IMR-90 (cell line): ENCODE data around the gene NPL. TPM values are rescaled to one million over a fixed set of nuclear protein-coding genes. Genes with fewer than 3 reads are reported as not detected.

Experiments
- ATAC-seq: fragments of 200-7000 bp; cut with Tn5 transposase; 2 replicates; pipeline ENCODE4 v1.9.1; 2020; ENCODE audit warnings: low read depth, mild to moderate bottlenecking, moderate library complexity
- BruUV-seq: library from RNA; stranded (reverse); fragments of 400-500 nt; replicated peaks from 2 replicates; lab custom pipeline; 2021; lab: Mats Ljungman, UMichigan
- CTCF ChIA-PET: fragments of 300-600 bp; formaldehyde crosslinking; extraction: SDS; loops from one replicate; lab custom pipeline; 2021; ENCODE audit warnings: antibody characterized with exemption; lab: Yijun Ruan, JAX
- POLR2A ChIA-PET: fragments of 300-600 bp; sonication (Branson Sonifier 250); formaldehyde crosslinking; loops from one replicate; lab custom pipeline; 2022; ENCODE audit warnings: antibody characterized with exemption; ENCODE audit not compliant: unreplicated experiment; lab: Charles Lee
- DNase-seq: peaks from one replicate; pipeline ENCODE4 v3.0.0; 2013
- H2AFZ ChIP-seq: replicated peaks from 2 replicates; pipeline ENCODE3; 2013; ENCODE audit warnings: low read length, mild to moderate bottlenecking; ENCODE audit not compliant: poor library complexity
- H2AK5ac ChIP-seq: 2 replicates; pipeline ENCODE4 v1.6.1; 2013; ENCODE audit warnings: low read depth, low read length, inconsistent platforms
- H2AK9ac ChIP-seq: replicated peaks from 2 replicates; pipeline ENCODE3; 2013; ENCODE audit warnings: mild to moderate bottlenecking, low read depth, low read length, moderate library complexity; ENCODE audit not compliant: poor library complexity
- H2BK120ac ChIP-seq: 2 replicates; pipeline ENCODE4 v1.6.1; 2013; ENCODE audit warnings: low read depth, low read length, inconsistent platforms
- H2BK15ac ChIP-seq: 3 replicates; pipeline ENCODE4 v1.6.1; 2013; ENCODE audit warnings: low read depth, low read length, inconsistent platforms
- H2BK20ac ChIP-seq: 2 replicates; pipeline ENCODE4 v1.6.1; 2013; ENCODE audit warnings: low read depth, mild to moderate bottlenecking, inconsistent platforms, low read length, moderate library complexity
- H2BK5ac ChIP-seq: 2 replicates; pipeline ENCODE4 v1.6.1; 2013; ENCODE audit warnings: mild to moderate bottlenecking, low read depth, low read length, inconsistent platforms; ENCODE audit not compliant: poor library complexity, severe bottlenecking
- H3K14ac ChIP-seq: replicated peaks from 2 replicates; pipeline ENCODE4 v1.6.1; 2013; ENCODE audit warnings: low read depth, low read length, inconsistent platforms
- H3K18ac ChIP-seq: 2 replicates; pipeline ENCODE4 v1.6.1; 2013; ENCODE audit warnings: low read depth, low read length, control low read depth
- H3K23ac ChIP-seq: 2 replicates; pipeline ENCODE4 v1.6.1; 2013; ENCODE audit warnings: low read depth, low read length, inconsistent platforms
- H3K27ac ChIP-seq: 2 replicates; pipeline ENCODE4 v1.5.1; 2013; ENCODE audit warnings: mild to moderate bottlenecking, control low read depth, low read length; ENCODE audit not compliant: insufficient read depth
- H3K27me3 ChIP-seq: 2 replicates; pipeline ENCODE4 v1.6.1; 2013; ENCODE audit warnings: low read length; ENCODE audit not compliant: control insufficient read depth, insufficient read depth
- H3K36me3 ChIP-seq: 2 replicates; pipeline ENCODE4 v1.6.1; 2013; ENCODE audit warnings: low read length, mixed read lengths; ENCODE audit not compliant: control insufficient read depth, insufficient read depth
- H3K4ac ChIP-seq: 2 replicates; pipeline ENCODE4 v1.6.1; 2013; ENCODE audit warnings: low read depth, low read length, inconsistent platforms
- H3K4me1 ChIP-seq: 2 replicates; pipeline ENCODE4 v1.6.1; 2013; ENCODE audit warnings: low read length, mixed read lengths; ENCODE audit not compliant: control insufficient read depth, insufficient read depth
- H3K4me2 ChIP-seq: 2 replicates; pipeline ENCODE4 v1.6.1; 2013; ENCODE audit warnings: low read depth, mild to moderate bottlenecking, control low read depth, low read length, moderate library complexity
- H3K4me3 ChIP-seq: 2 replicates; pipeline ENCODE4 v1.5.1; 2013; ENCODE audit warnings: low read depth, mild to moderate bottlenecking, control low read depth, low read length, moderate library complexity; ENCODE audit not compliant: insufficient read depth
- H3K56ac ChIP-seq: 2 replicates; pipeline ENCODE4 v1.6.1; 2013; ENCODE audit warnings: low read length, inconsistent platforms; ENCODE audit not compliant: insufficient read depth; ENCODE audit errors: extremely low read depth
- H3K79me1 ChIP-seq, 2 experiments: 2 replicates each; pipeline ENCODE4 v1.6.1; 2013; ENCODE audit warnings: low read length in 2 of 2, inconsistent platforms in 1 of 2, low read depth in 1 of 2
- H3K9ac ChIP-seq: 2 replicates; pipeline ENCODE4 v1.6.1; 2013; ENCODE audit warnings: low read depth, low read length, control low read depth
- H3K9me1 ChIP-seq: 2 replicates; pipeline ENCODE4 v1.6.1; 2013; ENCODE audit warnings: low read length, inconsistent platforms; ENCODE audit not compliant: insufficient read depth
- H3K9me3 ChIP-seq: 2 replicates; pipeline ENCODE4 v1.6.1; 2013; ENCODE audit warnings: low read length; ENCODE audit not compliant: control insufficient read depth, insufficient read depth
- H4K20me1 ChIP-seq: 2 replicates; pipeline ENCODE4 v1.6.1; 2013; ENCODE audit warnings: low read length, inconsistent platforms; ENCODE audit not compliant: insufficient read depth
- H4K5ac ChIP-seq: 2 replicates; pipeline ENCODE4 v1.6.1; 2013; ENCODE audit warnings: mild to moderate bottlenecking, low read depth, low read length, control low read depth
- H4K8ac ChIP-seq, 2 experiments: 2 replicates each; pipeline ENCODE4 v1.6.1; 2013; ENCODE audit warnings: low read depth in 2 of 2, low read length in 2 of 2, control low read depth in 1 of 2, inconsistent platforms in 1 of 2
- H4K91ac ChIP-seq: 2 replicates; pipeline ENCODE4 v1.6.1; 2013; ENCODE audit warnings: low read depth, low read length, inconsistent platforms; ENCODE audit not compliant: insufficient read depth
- BHLHE40 ChIP-seq: fragments of 150-350 bp; IDR thresholded peaks from 2 replicates; pipeline ENCODE4 v1.6.1; 2016; ENCODE audit warnings: mild to moderate bottlenecking, low read depth, low read length
- CEBPB ChIP-seq: IDR thresholded peaks from 2 replicates; pipeline ENCODE4 v1.6.1; 2012; ENCODE audit warnings: low read depth, low read length, improper control_type of control experiment
- CHD1 ChIP-seq: IDR thresholded peaks from 2 replicates; pipeline ENCODE4 v1.6.1; 2012; ENCODE audit warnings: low read depth, low read length, improper control_type of control experiment
- CTCF ChIP-seq: conservative IDR thresholded peaks from 2 replicates; pipeline ENCODE4 v1.5.1; 2012; ENCODE audit warnings: mild to moderate bottlenecking, low read depth, low read length, improper control_type of control experiment
- ELK1 ChIP-seq: fragments of 150-350 bp; IDR thresholded peaks from 2 replicates; pipeline ENCODE4 v1.6.1; 2016; ENCODE audit warnings: low read depth, mild to moderate bottlenecking, low read length, moderate library complexity, borderline replicate concordance
- FOS ChIP-seq: fragments of 150-350 bp; IDR thresholded peaks from 2 replicates; pipeline ENCODE4 v1.6.1; 2016; ENCODE audit warnings: low read depth, low read length
- MAFK ChIP-seq: IDR thresholded peaks from 2 replicates; pipeline ENCODE4 v1.6.1; 2012; ENCODE audit warnings: low read depth, low read length, improper control_type of control experiment
- MAZ ChIP-seq: IDR thresholded peaks from 2 replicates; pipeline ENCODE4 v1.6.1; 2012; ENCODE audit warnings: low read depth, mild to moderate bottlenecking, low read length, improper control_type of control experiment, moderate library complexity, borderline replicate concordance
- MXI1 ChIP-seq: IDR thresholded peaks from 2 replicates; pipeline ENCODE4 v1.6.1; 2012; ENCODE audit warnings: low read depth, mild to moderate bottlenecking, low read length, moderate library complexity, borderline replicate concordance
- NFE2L2 ChIP-seq: fragments of 150-350 bp; IDR thresholded peaks from 2 replicates; pipeline ENCODE4 v1.6.1; 2016; ENCODE audit warnings: low read depth, mild to moderate bottlenecking, low read length
- POLR2A ChIP-seq: IDR thresholded peaks from 2 replicates; pipeline ENCODE4 v1.6.1; 2012; ENCODE audit warnings: mild to moderate bottlenecking, low read depth, low read length
- RAD21 ChIP-seq: IDR thresholded peaks from 2 replicates; pipeline ENCODE4 v1.6.1; 2012; ENCODE audit warnings: low read length, improper control_type of control experiment
- RCOR1 ChIP-seq: IDR thresholded peaks from 2 replicates; pipeline ENCODE4 v1.6.1; 2012; ENCODE audit warnings: mild to moderate bottlenecking, low read length, improper control_type of control experiment; ENCODE audit not compliant: insufficient replicate concordance
- RFX5 ChIP-seq: IDR thresholded peaks from 2 replicates; pipeline ENCODE4 v1.8.0; 2012; ENCODE audit warnings: low read depth, mild to moderate bottlenecking, low read length, moderate library complexity
- SMC3 ChIP-seq: fragments of 150-350 bp; IDR thresholded peaks from 2 replicates; pipeline ENCODE4 v1.6.1; 2016; ENCODE audit warnings: low read depth, mild to moderate bottlenecking, antibody characterized with exemption, low read length, moderate library complexity
- USF2 ChIP-seq: fragments of 150-350 bp; IDR thresholded peaks from 2 replicates; pipeline ENCODE4 v1.6.1; 2017; ENCODE audit warnings: mild to moderate bottlenecking, antibody characterized with exemption, low read length, low read depth
- WGBS, 2 experiments: methylation state at CpG; one replicate each; pipeline versions ENCODE4 v1.1.5 to v1.1.7; 2013; ENCODE audit warnings: missing lambda C conversion rate in 2 of 2; ENCODE audit not compliant: insufficient read length in 1 of 2; ENCODE audit errors: extremely low coverage in 2 of 2; 5-methylcytosine and 5-hydroxymethylcytosine counted together
- dilution Hi-C: fragments of 300-500 bp; cut with HindIII; formaldehyde crosslinking; loops from one replicate; pipeline ENCODE4 v1.14.3; 2018; ENCODE audit warnings: low sequenced_read_pairs; ENCODE audit not compliant: unreplicated experiment
- in situ Hi-C: fragments of 300-500 bp; cut with MboI; formaldehyde crosslinking; loops from 3 replicates; pipeline ENCODE4 v1.14.3; 2019; ENCODE audit warnings: low sequenced_read_pairs, inconsistent platforms, mixed read lengths
- intact Hi-C: fragments of 100-400 bp; cut with micrococcal nuclease; formaldehyde crosslinking; loops from 2 replicates; pipeline ENCODE4 v1.10.0; 2022
- polyA plus RNA-seq, 3 experiments: library from polyadenylated mRNA; depleted of rRNA; stranded (reverse); fragments of >200 nt; gene quantifications; 2 replicates each; pipeline ENCODE4 v1.2.3, GENCODE V29; 2012; ENCODE audit warnings: low replicate concordance in 1 of 3
- total RNA-seq: library from RNA; depleted of rRNA; stranded (reverse); fragments of >200 nt; gene quantifications from 2 replicates; pipeline ENCODE4 v1.2.3, GENCODE V29; 2012

Gene NPL
- total and polyA plus RNA-seq, 2 of the 4 experiments (the other 2 are of a cell fraction): 0.36 to 0.68 TPM

- 83% methylated on average over 3 of the region's 4 CpGs; no CpG with 5 or more reads in 1 of the 2 experiments for WGBS, 2 experiments
- Histone ChIP-seq H3K9ac (no peak overlapping the region), H4K20me1 (peaks cover 14% of the 10 kb centered on the region; the same call in 1 of the 2 replicates), H2AK5ac (no peak overlapping the region), H3K4me2 (no peak overlapping the region), H3K27me3 (no peaks in the 10 kb centered on the region), H2AFZ (no peak overlapping the region), H2BK5ac (no peak overlapping the region), H3K4me1 (peaks cover 4% of the 10 kb centered on the region; the same call in 1 of the 2 replicates), H2BK20ac (no peak overlapping the region), H3K56ac (no peak overlapping the region), H3K9me3 (no peaks in the 10 kb centered on the region), H3K18ac (no peak overlapping the region), H3K27ac (no peak overlapping the region), H3K23ac (no peak overlapping the region), H3K14ac (no peak overlapping the region), H4K5ac (no peak overlapping the region), H4K8ac (no peak overlapping the region), H3K4me3 (no peak overlapping the region), H3K4ac (no peak overlapping the region), H3K9me1 (no peaks in the 10 kb centered on the region), H3K79me1 (peaks cover 27 to 30% of the 10 kb centered on the region in 2 experiments), H3K36me3 (peaks cover 59% of the 10 kb centered on the region), H4K91ac (no peak overlapping the region), H2AK9ac (no peak overlapping the region), H2BK15ac (no peak overlapping the region), H2BK120ac (no peak overlapping the region)
- DNase-seq (no peak), ATAC-seq (no peak)
- no TSS peak for BruUV-seq
- TF ChIP-seq MAFK (no peak), SMC3 (no peak), CTCF (no peak), CEBPB (no peak), RFX5 (no peak), USF2 (no peak), MXI1 (no peak), POLR2A (no peak), CHD1 (no peak), ELK1 (no peak), RCOR1 (no peak), FOS (no peak), NFE2L2 (no peak), MAZ (no peak), BHLHE40 (no peak), RAD21 (no peak)
- intact Hi-C loops (loop anchor here (5.0 kb wide), 1 partner anchor 257 kb away; no protein-coding TSS in a partner anchor), dilution Hi-C loops (no loop called here), in situ Hi-C loops (no loop called here)
- CTCF ChIA-PET: no interaction called here
- POLR2A ChIA-PET: no interaction called here
Observed at GRCh38 chr1:182860658-182861057, 71.1 kb downstream of the NPL start.
